HG03135 (cell line): ENCODE measurements around the gene MSL3B.

ENCODE experiments used
- ATAC-seq: cut with Tn5 transposase; IDR thresholded peaks from one replicate; pipeline ENCODE4 v1.9.1; 2021; ENCODE audit warnings: mild to moderate bottlenecking, moderate library complexity; ENCODE audit not compliant: unreplicated experiment

The MSL3B gene

GRCh38 chr2:233835230-233836186, 32.7 kb downstream of the MSL3B start:
- ATAC-seq = no peak

GRCh38 chr2:233833345-233833744, 34.8 kb downstream of the MSL3B start:
- ATAC-seq = no peak

- no peak for ATAC-seq
Observed at GRCh38 chr2:233832869-233833311, 35.3 kb downstream of the MSL3B start.

- ATAC-seq = no peak
Observed at GRCh38 chr2:233832414-233832813, 35.8 kb downstream of the MSL3B start.

GRCh38 chr2:233831861-233832260, 36.3 kb downstream of the MSL3B start:
- no peak for ATAC-seq

- ATAC-seq = no peak
Observed at GRCh38 chr2:233831011-233831721, 37.0 kb downstream of the MSL3B start.

- no peak for ATAC-seq
Observed at GRCh38 chr2:233830111-233830802, 37.9 kb downstream of the MSL3B start.

- no peak for ATAC-seq
Observed at GRCh38 chr2:233829193-233830110, 38.7 kb downstream of the MSL3B start.

- ATAC-seq = no peak
Observed at GRCh38 chr2:233828546-233829192, 39.5 kb downstream of the MSL3B start.

GRCh38 chr2:233824373-233824772, 43.8 kb downstream of the MSL3B start:
- no peak for ATAC-seq

GRCh38 chr2:233823731-233824121, 44.5 kb downstream of the MSL3B start:
- ATAC-seq = no peak

GRCh38 chr2:233822781-233823730, 45.1 kb downstream of the MSL3B start:
- no peak for ATAC-seq

GRCh38 chr2:233822101-233822771, 46.0 kb downstream of the MSL3B start:
- no peak for ATAC-seq

GRCh38 chr2:233821709-233822100, 46.5 kb downstream of the MSL3B start:
- no peak for ATAC-seq

GRCh38 chr2:233821196-233821595, 47.0 kb downstream of the MSL3B start:
- no peak for ATAC-seq

GRCh38 chr2:233820774-233821105, 47.4 kb downstream of the MSL3B start:
- no peak for ATAC-seq

GRCh38 chr2:233819884-233820773, 48.1 kb downstream of the MSL3B start:
- ATAC-seq = no peak
